ENCODE measurements around the gene C11orf71.
A peak's percentile ranks its signal among the peaks of the same experiment; 100 is the strongest.

C11orf71 gene, protein sequence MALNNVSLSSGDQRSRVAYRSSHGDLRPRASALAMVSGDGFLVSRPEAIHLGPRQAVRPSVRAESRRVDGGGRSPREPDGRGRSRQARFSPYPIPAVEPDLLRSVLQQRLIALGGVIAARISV

DNA sequence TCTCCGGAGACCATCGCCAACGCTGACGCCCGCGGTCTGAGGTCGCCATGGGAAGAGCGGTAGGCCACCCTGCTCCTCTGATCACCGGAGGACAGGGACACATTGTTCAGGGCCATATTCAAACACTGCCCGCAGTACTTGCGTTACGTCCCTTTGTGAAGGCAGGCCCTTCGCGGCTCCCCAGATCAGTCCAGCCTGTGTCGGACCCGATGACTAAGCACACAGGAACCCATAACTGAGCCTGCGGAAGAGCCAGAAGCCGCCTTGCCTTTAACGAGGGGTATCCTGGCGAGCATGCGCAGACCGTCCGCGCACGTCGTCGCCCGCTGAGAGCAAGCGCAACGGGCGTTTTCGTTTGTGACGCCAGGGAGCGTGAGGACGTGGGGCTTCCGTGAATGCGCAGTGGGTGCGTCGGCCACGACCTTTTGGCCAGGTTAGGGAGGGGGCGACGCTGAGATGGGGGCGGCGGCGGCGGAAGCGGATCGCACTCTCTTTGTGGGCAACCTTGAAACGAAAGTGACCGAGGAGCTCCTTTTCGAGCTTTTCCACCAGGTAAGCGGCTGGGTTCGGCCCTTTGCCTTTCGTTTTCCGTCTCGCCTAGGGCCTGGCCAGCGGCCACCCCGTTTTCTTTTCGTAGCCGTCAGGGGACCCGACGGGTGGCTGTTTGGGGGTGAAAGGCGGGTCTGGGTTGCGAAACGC is at the start of gene C11orf71, which contains the start of gene RBM7:
Gene C11orf71 (minus strand): TSS at position 296 of the 699 bp plus-strand sequence. CDS start 180 bp downstream, at position 116.
Gene RBM7 (plus strand): TSS at position 451 of the 699 bp plus-strand sequence. CDS start 6 bp downstream, at position 457.
- peak; percentile 92 for FAIRE-seq

DNA sequence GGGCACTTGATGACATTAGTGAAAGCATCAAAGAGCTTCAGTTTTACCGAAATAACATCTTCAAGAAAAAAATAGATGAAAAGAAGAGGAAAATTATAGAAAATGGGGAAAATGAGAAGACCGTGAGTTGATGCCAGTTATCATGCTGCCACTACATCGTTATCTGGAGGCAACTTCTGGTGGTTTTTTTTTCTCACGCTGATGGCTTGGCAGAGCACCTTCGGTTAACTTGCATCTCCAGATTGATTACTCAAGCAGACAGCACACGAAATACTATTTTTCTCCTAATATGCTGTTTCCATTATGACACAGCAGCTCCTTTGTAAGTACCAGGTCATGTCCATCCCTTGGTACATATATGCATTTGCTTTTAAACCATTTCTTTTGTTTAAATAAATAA is 49.5 kb upstream of the C11orf71 start:
- no peak for FAIRE-seq

DNA sequence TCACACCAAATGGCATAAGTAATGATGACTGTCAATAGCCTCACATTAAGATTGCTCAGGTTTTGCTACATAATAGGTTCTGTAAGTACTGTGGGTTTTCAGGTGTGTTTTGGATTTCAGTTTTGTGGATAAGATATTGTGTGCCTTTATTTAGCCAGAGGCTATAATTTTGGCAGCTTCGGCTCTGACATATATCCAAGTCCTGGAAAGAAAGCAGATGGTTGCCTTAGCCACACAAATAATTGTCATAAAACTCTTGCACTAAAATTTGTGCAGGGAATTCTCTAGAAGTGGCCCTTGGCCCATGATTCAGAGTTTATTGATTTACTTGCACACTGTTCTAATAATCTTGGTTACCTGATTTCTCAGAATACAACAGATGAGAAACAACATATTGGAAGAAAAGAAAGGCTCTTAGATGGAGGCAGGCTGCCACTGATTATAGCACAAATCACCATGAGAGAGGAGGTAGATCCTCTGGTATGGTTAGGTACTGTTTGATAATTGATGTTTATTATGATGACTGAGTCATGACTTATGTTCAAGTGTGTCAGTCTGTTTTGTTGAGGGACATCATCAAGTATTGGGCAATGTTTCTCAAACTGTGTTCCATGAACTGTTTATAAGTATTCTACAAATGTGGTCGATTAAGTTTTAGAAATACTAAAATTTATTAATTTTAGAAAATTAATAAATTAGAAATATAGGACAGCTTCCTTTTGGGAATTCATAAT is 48.6 kb upstream of the C11orf71 start:
- FAIRE-seq: no peak

DNA sequence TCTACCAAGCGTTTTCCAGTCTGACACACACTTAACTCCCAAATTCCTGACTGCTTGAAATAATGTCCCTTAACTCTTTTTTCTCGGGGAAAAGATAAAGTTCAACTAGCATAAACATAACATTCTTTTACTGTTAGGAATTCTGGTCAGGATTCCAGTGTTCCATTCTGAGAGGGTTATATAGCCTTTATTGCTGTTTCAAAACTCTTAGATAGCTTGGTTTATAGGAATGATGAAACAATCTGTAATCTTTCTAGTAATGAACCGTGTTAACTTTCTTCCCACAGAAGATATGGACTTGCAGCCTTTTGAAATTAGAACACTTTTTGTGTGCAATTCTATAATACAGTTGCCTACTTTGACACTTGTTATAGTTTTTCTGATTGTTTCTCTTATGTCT is 47.6 kb upstream of the C11orf71 start:
- no peak for FAIRE-seq

DNA sequence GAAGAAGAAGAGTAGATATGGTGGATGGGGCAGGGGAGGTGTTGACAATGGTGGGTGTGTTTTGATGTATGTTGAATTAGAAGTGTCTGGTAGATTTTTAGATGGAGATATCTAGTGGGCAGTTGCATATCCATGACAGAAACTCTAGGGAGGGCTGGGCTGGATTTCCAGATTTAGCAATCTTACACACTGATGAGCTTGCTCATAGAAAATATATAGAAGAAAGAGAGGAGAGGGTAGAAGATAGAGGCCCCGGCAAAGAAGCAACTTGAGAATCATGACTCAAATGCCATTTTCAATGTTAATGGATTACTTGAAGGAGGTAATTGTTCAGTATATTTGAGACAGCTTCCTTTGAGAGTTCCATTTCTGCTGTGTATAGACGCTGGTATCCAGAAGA is 47.1 kb upstream of the C11orf71 start:
- FAIRE-seq: no peak

DNA sequence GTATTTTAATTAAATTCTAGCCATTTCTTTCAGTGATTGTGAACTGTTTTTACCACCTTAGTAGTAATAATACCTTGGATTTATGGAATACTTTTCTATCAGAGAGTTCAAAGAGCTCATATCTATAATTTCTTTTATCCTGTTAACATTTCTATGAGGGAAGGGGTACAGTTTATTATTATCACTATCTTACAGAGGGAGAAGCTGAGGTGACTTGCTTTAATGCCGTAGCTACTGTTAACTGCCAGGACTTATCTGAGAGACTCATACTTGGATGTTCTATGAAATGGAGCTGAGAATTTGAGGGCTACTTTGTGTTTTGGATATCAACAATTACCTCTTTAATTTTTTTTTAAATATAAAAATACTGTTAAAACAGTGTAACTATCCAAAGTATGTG is 42.2 kb upstream of the C11orf71 start:
- no peak for FAIRE-seq

DNA sequence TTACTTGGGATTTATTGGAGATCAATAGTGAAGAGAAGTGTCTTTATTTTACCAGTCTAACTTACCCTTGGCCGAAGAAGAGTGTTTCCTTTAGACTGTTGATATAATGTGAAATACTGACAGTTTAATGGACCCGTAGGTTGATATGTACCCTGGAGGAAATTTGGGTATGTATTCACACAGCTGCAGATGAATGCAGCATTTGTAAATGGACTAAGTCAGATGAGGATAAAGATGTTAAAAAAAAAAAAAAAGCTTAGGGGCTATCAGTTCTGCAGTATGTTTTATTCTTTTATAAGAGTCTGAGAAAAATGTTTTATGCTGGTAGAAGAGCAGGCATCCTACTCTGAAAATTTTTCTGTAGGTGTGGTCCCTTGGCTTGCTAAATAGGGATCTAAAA is 41.6 kb upstream of the C11orf71 start:
- FAIRE-seq: no peak

DNA sequence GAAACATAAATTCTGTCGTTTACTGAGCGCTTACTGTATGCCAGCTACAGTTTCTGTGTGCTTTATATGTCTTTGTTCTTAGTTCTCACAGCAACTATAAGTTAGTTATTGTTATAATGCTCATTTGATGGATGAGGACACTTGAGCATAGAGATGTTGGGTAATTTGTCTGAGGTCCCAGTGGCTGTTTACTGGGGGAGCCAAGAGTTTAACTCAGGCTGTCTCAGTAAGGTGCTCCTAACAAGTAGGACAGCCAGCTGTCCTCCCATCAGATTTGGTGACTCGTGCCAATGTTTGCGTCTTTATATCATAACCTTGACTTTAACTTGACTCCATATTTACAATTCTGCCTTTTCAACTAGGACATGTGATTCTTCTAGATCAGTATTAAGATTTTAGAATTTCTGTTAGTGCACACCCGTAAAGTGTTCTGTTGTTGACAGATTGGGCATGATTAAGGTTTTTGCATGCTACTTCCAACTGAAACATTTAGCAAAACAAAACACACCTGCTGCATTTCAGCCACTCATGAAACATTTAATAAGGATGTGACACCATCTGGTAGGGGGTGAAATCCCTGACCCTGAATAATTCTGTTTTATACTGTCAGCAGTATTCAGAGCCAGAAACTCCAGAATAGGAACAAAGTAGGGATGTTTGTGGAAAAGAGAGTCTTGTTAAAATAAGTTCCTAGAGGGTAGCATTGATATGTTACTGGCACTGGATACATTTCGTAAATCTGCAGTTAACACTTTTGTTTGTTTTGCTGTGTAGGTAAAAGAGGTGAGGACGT is 40.9 kb upstream of the C11orf71 start:
- FAIRE-seq: no peak

DNA sequence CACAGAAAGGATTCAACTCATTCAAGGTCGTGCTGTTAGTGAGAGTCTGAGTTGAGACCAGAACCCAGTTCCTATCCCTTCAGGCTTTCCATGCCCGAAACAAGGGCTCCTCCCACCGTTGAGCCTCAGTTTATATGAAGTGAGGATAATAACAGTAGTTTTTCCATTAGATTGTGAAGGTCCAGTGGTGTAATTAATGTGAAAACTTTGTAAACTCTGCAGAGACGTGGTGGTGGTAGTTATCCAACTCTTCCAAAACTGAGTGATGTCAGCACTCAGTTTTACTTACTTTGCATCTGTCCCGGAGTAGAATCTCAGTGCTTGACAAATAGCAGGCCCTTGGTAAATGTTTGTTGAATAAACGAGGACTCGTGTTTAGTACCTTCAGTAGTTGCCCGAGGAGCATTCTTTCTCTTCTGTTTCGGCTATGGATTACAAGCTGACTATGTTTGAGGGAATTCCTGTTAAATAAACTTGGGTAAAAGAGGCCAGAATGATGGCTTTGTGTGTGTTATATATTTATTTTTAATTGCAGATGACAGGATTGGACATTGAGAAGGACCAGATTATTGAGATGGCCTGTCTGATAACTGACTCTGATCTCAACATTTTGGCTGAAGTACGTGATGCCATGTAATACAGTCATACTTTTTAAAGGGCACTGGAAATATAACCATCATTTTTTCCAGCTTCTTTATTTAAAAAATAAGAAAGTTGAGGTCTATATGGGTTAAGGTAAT is 40.0 kb upstream of the C11orf71 start:
- no peak for FAIRE-seq

DNA sequence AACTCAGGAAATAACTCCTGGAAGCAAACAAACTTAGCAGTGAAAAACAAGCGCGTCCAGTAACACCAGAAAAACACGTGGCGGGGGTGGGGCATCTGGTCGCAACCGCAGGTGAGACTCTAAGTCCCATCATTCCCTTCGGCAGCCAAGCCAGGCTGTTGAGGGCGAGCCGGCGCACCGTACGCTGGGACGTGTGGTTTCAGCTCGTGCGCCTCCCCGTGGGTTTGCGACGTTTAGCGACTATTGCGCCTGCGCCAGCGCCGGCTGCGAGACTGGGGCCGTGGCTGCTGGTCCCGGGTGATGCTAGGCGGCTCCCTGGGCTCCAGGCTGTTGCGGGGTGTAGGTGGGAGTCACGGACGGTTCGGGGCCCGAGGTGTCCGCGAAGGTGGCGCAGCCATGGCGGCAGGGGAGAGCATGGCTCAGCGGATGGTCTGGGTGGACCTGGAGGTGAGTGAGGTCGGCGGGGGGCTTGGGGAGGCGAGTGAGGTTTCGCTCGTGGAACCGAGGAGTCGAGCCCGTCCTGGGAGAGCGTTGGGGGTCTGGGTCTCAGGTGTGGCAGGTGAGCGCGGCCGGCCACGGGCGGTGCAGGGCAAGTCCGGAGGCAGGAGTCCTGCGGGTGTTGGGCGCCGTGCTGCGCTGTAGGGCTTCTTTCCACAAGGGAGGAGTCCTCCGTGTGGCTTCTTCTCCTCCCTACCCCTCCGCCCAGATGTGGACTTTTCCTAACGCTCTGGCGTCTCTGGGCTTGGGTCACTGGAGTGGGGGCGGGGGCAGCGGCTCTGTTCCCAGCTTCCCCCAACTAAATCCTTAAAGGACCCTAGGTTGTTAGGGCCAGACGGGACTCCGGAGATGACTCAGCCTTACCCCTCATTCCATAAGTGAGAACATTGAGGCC is 39.2 kb upstream of the C11orf71 start, which contains the start of gene REXO2:
Gene REXO2 (plus strand): TSS at position 239 of the 892 bp plus-strand sequence. CDS start 62 bp downstream, at position 301.
- FAIRE-seq: peak; percentile 86

DNA sequence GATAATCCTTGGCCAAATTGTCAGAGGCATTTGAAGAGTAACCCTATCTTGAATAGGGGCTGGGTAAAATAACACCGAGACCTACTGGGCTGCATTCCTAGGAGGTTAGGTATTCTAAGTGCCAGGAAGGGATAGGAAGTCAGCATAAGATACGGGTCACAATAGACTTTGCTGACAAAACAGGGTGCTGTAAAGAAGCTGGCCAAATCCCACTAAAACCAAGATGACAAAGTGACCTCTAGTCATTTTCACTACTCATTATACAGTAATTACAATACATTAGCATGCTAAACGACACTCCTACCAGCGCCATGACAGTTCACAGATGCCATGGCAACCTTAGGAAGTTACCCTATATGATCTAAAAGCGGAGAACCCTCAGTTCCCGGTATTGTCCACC is 38.0 kb upstream of the C11orf71 start:
- FAIRE-seq: no peak

DNA sequence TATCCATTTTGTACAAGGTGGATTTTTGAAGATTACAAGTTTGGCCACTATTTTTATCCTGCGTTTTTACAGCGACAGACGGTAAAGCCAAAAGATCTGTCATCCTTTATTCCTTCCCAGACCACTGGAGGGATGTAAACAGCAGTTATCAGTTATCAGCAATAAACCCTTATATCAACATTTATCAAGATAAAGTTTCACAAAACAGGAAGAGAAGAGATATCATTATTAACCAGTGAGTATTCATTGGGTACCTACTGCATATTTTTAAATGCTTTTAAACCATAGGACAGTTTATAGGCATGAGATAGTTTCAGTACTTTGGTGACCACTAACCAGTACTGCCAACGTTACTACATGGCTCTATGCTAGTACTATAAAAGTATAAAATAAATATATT is 33.1 kb upstream of the C11orf71 start:
- FAIRE-seq: no peak

DNA sequence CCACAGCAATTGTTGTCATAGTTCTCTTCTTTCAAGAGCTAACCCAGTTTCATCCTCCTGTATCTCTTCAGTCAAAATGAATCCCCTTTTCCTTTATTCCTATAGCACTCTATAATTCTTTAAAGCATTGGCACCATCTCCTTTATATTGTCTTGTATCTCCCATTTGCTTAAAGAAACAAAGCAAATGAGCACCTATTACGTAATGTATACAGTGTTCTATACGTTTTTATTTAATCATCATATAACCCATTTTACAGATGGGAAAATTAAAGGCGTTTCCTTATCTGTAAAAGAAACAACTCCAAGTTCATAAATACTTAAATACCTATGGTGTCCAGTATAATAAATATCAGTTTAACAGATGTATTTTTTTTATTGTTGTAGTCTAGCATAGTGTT is 32.6 kb upstream of the C11orf71 start:
- no peak for FAIRE-seq

DNA sequence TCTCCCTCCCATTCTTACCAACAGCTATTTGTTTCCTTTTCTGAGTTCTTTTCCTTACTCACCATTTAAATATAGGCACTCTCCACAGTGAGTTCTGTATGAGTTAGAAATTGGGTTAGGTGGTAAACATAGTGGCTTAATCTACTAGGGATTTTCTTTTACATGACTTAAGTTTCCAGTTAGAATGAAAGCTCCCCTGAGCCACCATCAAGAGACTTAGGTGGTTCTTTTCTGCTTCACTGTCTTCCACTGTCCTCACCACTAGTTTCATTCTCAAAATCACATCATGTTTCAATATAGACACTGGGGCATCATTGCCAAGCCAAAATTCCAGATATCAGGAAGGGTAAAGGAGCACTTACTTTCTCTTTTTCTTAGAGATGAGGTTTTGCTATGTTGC is 30.0 kb upstream of the C11orf71 start:
- no peak for FAIRE-seq

DNA sequence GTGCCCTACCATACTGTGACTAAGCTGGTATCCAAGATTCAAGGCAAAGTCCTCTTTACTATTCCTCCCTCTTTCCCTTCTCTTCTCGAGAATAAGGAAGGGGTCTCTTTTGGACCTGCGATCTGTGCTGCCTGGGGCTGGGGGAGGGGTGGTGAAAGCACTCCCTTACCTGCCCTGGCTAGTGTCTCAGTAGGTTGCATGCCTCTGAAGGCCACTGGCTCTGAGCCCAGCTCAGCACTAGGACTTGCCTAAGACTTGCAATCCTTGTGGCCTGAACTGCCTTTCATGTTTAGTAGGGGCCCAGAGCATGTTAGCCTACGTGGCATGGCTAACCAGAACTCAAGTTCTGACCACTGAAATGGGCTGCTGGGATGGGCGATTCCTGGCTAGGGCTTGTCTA is 26.0 kb upstream of the C11orf71 start:
- no peak for FAIRE-seq

DNA sequence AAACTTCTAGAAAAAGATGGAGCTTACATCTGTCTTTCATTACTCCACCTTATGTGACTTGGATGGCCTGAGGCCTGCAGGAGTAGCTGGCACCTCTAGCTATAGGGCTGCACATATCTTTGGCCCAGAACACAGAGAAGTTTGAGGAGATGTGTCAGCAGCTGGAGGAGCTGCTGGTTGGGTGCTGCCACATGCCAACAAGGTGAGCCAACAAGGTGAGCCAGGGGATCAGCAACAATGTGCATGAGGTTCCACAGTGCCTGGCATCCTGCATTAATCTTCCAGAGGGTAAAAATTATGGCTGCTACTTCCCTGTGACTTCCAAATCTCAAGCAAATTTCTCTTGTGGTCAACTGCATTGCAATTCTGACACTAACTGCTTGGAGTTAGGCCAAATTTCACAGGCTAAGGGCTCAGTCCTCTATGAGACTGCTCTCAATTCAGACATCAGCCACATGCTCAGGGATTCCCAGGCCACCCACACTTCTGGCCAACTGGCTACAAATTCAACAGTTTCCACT is 16.2 kb upstream of the C11orf71 start:
- FAIRE-seq: no peak

DNA sequence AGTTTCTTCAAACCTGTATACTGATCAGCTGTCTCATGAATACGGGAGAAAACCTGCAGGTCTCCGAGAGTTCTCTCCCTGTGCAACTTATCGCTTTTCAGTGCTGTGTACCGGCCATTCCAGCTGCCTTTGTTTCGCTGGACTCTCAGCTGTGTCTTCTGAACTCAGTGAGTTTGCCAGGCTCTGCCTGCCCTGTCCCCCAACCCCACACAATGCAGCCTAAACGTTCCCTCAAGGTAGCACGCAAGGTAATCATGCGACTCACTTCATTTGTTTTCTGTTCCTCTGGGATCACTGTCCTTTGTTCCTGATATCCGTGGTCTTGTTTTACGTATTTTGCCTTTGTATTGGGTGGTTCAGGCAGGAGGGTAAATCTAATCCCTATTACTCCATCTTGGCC is 13.6 kb upstream of the C11orf71 start:
- FAIRE-seq: no peak

DNA sequence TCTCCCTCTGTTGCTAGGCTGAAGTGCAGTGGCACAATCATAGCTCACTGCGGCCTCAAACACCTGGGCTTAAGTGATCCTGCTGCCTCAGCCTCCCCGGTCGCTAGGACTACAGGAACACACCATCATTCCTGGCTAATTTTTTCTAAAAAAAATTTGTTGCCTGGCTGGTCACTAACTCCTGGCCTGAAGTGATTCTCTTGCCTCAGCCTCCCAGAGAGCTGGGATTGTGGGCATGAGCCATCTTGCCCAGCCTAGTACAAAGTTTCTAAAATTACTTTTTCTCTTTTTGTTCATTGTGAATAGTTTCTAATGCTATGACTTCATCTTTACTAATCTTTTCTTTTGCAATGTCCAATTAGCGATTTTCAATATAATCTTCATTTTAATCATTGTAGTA is 12.6 kb upstream of the C11orf71 start:
- no peak for FAIRE-seq

DNA sequence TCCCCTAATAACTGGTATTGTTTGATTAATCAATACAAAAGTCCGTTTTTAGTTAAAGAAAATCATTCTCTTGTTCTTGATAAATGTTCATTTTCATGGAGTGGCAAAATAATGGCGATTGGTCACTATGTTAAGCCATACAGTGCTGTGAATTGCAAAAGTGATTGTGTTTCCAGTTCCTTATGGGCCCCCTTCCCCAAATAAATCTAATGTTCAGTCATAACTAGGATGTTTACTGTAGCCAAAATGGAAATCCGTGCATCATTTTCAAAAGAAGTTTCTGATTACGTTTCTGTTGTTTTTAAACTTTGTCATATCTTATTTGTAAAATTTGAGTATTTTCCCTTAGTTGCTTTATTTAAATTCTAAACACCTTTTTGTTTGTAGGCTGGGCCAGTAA is 1.0 kb upstream of the C11orf71 start:
- FAIRE-seq: no peak

DNA sequence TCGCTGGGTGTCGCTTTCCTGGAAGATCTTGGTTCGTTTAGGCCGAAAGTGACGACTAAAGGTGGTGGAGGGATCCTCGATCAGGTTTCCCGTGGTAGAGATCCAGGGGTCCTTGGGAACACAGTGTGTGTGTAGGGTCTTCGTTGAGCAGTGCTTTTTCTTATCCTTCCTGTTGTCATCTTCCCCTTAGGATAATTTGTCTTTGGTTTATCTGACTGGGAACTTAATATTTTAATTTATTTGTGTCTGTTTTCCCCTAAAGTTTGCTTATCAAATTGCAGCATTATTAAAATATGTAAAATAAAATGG is 558 bp upstream of the C11orf71 start:
- FAIRE-seq: no peak

DNA sequence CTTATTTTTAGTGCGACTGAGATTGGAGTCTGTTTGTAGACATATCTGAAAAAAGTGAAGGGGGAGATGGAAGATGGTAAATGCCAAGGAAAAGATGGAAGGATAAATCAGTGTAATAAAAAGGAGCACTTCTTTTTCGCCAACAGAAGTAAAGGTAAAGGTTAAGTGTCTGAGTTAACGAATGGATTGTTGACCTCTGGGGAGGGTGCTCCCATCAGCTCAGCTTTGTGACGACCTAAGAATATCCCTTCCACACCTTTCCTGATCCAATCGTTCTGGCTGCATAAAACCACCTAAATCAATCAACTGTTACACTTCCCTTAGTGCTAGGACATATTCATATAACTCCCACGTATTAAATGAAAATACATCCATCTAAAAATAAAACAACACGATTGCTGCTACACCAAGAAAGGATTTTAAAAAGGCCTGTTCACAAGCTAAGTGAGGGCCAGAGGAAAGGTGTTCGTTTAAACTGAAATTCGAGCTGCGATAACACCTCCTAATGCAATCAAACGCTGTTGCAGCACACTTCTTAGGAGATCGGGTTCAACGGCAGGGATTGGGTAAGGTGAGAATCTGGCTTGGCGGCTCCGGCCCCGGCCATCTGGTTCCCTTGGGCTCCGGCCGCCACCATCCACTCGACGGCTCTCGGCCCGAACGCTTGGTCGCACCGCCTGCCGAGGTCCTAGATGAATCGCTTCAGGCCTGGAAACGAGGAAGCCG is 658 bp downstream of the C11orf71 start:
- FAIRE-seq: no peak
